Stimulated activated CD4-positive, alpha-beta T cell treated with anti-CD3 and anti-CD28 coated beads, TNF-alpha, amount 100 ng/mL, for 4 hours (primary cell): ENCODE data around the gene LRRC1.

ENCODE experiments used
- DNase-seq, 3 experiments: peaks; one replicate each; pipeline ENCODE4 v3.0.0-alpha.2; 2020; ENCODE audit warnings: low read depth in 3 of 3

The LRRC1 gene

GRCh38 chr6:53846250-53846649 is 51.4 kb downstream of the LRRC1 start:
- DNase-seq: no peak

- DNase-seq: no peak
Measured at GRCh38 chr6:53847796-53848314, 53.0 kb downstream of the LRRC1 start.

- DNase-seq: no peak
Measured at GRCh38 chr6:53850527-53850926, 55.7 kb downstream of the LRRC1 start.

- DNase-seq: no peak
Measured at GRCh38 chr6:53851561-53851960, 56.8 kb downstream of the LRRC1 start.

- no peak for DNase-seq
Measured at GRCh38 chr6:53852805-53853204, 58.0 kb downstream of the LRRC1 start.

- DNase-seq: no peak
Measured at GRCh38 chr6:53854843-53855567, 60.2 kb downstream of the LRRC1 start.

GRCh38 chr6:53855940-53856339 is 61.1 kb downstream of the LRRC1 start:
- DNase-seq: no peak

GRCh38 chr6:53857318-53858094 is 62.7 kb downstream of the LRRC1 start:
- no peak for DNase-seq

GRCh38 chr6:53858196-53858595 is 63.4 kb downstream of the LRRC1 start:
- no peak for DNase-seq

GRCh38 chr6:53858913-53859312 is 64.1 kb downstream of the LRRC1 start:
- no peak for DNase-seq

- no peak for DNase-seq
Measured at GRCh38 chr6:53860511-53860910, 65.7 kb downstream of the LRRC1 start.

- no peak for DNase-seq
Measured at GRCh38 chr6:53861518-53861917, 66.7 kb downstream of the LRRC1 start.

GRCh38 chr6:53862662-53863462 is 68.1 kb downstream of the LRRC1 start:
- DNase-seq: no peak

GRCh38 chr6:53864781-53865180 is 70.0 kb downstream of the LRRC1 start:
- no peak for DNase-seq

GRCh38 chr6:53866226-53866625 is 71.4 kb downstream of the LRRC1 start:
- DNase-seq: no peak

GRCh38 chr6:53868626-53869025 is 73.8 kb downstream of the LRRC1 start:
- DNase-seq: no peak

- no peak for DNase-seq
Measured at GRCh38 chr6:53869964-53870363, 75.2 kb downstream of the LRRC1 start.

GRCh38 chr6:53873922-53874321 is 79.1 kb downstream of the LRRC1 start:
- DNase-seq: no peak

- DNase-seq: no peak
Measured at GRCh38 chr6:53874964-53875363, 80.2 kb downstream of the LRRC1 start.

- DNase-seq: no peak
Measured at GRCh38 chr6:53877151-53877550, 82.3 kb downstream of the LRRC1 start.

- no peak for DNase-seq
Measured at GRCh38 chr6:53878808-53879207, 84.0 kb downstream of the LRRC1 start.

GRCh38 chr6:53879608-53880007 is 84.8 kb downstream of the LRRC1 start:
- no peak for DNase-seq
